HFF-Myc (cell line): ENCODE data around the gene PSMB11.

Experiments
- DNase-seq: peaks from one replicate; pipeline ENCODE4 v3.0.0-alpha.2; 2011; ENCODE audit warnings: low read depth; ENCODE audit errors: extremely low read depth
- H3K4me3 ChIP-seq: replicated peaks from 2 replicates; pipeline ENCODE4 v1.5.1; 2011; ENCODE audit warnings: low read depth, mild to moderate bottlenecking, control low read depth, low read length
- CTCF ChIP-seq: IDR thresholded peaks from 2 replicates; pipeline ENCODE4 v1.5.1; 2012; ENCODE audit warnings: mild to moderate bottlenecking, low read depth, low read length, control low read depth; ENCODE audit errors: missing control alignments

PSMB11 gene

GRCh38 chr14:23067847-23068788, 26.1 kb downstream of the PSMB11 start:
- H3K4me3 ChIP-seq = peak overlapping the region; percentile 79
- no peak for TF ChIP-seq CTCF
- no peak for DNase-seq

- peak; percentile 100 for TF ChIP-seq CTCF
- peak; percentile 92 for DNase-seq
- peak overlapping the region; percentile 79 for H3K4me3 ChIP-seq
Observed at GRCh38 chr14:23068789-23069412, 26.9 kb downstream of the PSMB11 start.

GRCh38 chr14:23069413-23069806, 27.4 kb downstream of the PSMB11 start:
- peak overlapping the region; percentile 79 for H3K4me3 ChIP-seq
- no peak for TF ChIP-seq CTCF
- no peak for DNase-seq

- TF ChIP-seq CTCF = no peak
- DNase-seq = no peak
- peak overlapping the region; percentile 79 for H3K4me3 ChIP-seq
Observed at GRCh38 chr14:23070262-23071129, 28.5 kb downstream of the PSMB11 start.

DNA sequence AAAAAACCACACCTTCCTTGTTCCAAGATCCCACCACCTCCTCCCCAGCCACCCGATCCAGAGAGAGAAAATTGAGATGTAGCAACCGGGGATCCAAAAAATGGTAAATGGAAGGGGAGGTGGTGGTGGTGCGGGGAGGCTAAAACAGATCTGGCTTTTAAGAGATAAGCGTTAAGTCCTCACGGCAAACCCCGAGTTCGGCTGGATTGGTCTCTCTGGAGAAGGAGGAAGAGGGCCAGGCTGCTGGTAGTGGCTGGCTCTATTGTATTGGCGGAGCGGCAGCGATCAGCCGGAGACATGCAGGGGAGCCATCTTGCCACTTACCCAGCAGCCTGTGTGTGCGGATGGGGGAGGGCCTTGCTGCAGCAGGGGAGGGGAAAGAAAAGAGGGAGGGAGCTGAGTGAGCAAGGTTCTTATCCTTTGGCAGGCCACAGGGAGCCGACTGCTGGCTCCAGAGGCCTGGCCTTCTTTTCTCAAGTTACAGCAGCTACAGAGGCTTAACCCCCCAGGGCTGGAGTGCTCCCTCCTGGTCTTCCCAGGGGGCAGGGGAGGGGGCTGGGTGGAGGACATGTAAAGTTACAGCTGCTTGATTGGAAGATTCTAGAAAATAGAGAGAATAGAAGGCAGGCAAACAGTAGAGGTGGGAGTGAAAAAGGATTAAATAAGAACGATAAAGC, 29.4 kb downstream of the PSMB11 start:
- peak; percentile 87 for DNase-seq
- peak overlapping the region; percentile 79 for H3K4me3 ChIP-seq
- no peak for TF ChIP-seq CTCF
